22Rv1 (cell line): Measurements from ENCODE around the gene ILKAP.

Source experiments
- ZFX ChIP-seq: fragments of 450-650 bp; IDR thresholded peaks from 2 replicates; pipeline ENCODE4 v1.6.1; 2017; ENCODE audit warnings: antibody characterized with exemption, borderline replicate concordance
- TF ChIP-seq, protein P1 (sequence below): fragments of 450-650 bp; IDR thresholded peaks from 2 replicates; pipeline ENCODE4 v1.5.1; 2017; ENCODE audit warnings: mild to moderate bottlenecking

DNA sequence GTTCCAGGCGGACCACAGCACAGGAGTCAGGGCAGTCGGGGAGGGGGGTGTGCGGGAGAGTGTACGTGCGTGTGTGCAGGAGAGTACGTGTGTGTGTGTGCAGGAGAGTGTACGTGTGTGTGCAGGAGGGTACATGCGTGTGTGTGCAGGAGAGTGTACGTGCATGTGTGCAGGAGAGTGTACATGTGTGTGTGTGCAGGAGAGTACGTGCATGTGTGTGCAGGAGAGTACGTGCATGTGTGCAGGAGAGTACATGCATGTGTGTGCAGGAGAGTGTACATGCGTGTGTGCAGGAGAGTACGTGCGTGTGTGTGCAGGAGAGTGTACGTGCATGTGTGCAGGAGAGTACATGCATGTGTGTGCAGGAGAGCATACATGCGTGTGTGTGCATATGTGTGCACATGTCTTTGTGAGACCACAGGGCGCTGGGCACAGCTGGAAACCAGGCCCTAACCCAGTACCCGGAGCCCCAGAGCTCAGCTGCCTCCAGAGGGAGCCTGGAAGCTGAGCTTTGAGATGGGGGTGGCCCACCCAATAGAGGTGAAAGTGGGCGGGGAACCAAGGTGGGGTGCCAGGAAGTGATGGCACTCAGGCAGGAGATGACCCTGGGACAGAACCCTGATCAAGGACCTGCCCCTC is 78.9 kb downstream of the ILKAP start:
- TF ChIP-seq, protein P1, sequence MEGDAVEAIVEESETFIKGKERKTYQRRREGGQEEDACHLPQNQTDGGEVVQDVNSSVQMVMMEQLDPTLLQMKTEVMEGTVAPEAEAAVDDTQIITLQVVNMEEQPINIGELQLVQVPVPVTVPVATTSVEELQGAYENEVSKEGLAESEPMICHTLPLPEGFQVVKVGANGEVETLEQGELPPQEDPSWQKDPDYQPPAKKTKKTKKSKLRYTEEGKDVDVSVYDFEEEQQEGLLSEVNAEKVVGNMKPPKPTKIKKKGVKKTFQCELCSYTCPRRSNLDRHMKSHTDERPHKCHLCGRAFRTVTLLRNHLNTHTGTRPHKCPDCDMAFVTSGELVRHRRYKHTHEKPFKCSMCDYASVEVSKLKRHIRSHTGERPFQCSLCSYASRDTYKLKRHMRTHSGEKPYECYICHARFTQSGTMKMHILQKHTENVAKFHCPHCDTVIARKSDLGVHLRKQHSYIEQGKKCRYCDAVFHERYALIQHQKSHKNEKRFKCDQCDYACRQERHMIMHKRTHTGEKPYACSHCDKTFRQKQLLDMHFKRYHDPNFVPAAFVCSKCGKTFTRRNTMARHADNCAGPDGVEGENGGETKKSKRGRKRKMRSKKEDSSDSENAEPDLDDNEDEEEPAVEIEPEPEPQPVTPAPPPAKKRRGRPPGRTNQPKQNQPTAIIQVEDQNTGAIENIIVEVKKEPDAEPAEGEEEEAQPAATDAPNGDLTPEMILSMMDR: no peak
- TF ChIP-seq ZFX: no peak
